ENCODE results near the gene BEND6.

The BEND6 gene

GRCh38 chr6:57075092-57075491 is 120.2 kb downstream of the BEND6 start:
- H3K27me3 Mint-ChIP-seq (ENCODE audit: low read depth, poor library complexity), result no peaks in the 10 kb centered on the region
- H3K4me3 Mint-ChIP-seq, result no peak overlapping the region
- no peak for TF ChIP-seq CTCF (IDR thresholded peaks at IDR 0.05)
- DNase-seq, result no peak
- H3K27ac Mint-ChIP-seq, result no peak overlapping the region
- peaks cover 35% of the 10 kb centered on the region for H3K9me3 Mint-ChIP-seq
- no peaks in the 10 kb centered on the region for H3K4me1 Mint-ChIP-seq
- H3K36me3 Mint-ChIP-seq (ENCODE audit: low read depth), result peaks cover 69% of the 10 kb centered on the region

Data from nephron progenitor cell (in vitro differentiated cells).